ENCODE data around the gene LZTFL1. TPM values are rescaled to one million over a fixed set of nuclear protein-coding genes. Genes with fewer than 3 reads are reported as not detected.

Gene LZTFL1, protein sequence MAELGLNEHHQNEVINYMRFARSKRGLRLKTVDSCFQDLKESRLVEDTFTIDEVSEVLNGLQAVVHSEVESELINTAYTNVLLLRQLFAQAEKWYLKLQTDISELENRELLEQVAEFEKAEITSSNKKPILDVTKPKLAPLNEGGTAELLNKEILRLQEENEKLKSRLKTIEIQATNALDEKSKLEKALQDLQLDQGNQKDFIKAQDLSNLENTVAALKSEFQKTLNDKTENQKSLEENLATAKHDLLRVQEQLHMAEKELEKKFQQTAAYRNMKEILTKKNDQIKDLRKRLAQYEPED
- 8.9 TPM for total RNA-seq
- long read RNA-seq, partial matches to known transcripts, result 1 of 3 reads
- long read RNA-seq, other reads (novel, unspliced or antisense), result 0 of 3 reads

- ATAC-seq, result peak; percentile 95
Measured at GRCh38 chr3:45841757-45842491, at the start of gene LZTFL1. TSS of gene LZTFL1 (minus strand) at chr3:45842119. CDS start at chr3:45841991, 128 bp downstream.

DNA sequence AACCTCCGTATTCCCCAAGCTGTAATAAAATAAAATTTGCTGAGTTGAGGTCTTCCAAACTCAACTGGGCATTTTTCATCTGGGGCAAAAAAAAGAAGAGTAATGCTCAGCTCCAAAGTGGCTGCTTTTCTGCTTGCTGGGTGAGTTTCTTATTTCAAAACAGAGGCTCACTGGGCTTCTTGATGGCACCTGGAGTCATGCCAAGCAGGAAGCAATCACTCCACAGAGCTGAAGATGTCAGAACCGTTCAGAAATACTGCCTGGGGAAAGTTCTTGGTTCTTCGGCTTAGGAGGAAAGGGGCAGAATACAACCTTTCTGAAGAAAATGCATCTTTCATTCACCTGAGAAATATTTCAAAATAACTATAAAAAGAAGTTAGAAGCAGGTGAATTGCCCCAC lies 48.5 kb upstream of the LZTFL1 start:
- ATAC-seq (no peak), DNase-seq (ENCODE audit: missing footprints) (no peak)
- intact Hi-C loops (cut with DNase I), result no loop called here

More at GRCh38 chr3:45841757-45842491, at the start of gene LZTFL1:
- intact Hi-C loops (cut with DNase I), result loop anchor here (2.0 kb wide), 1 partner anchor 237 kb away; no protein-coding TSS in a partner anchor
- peak; percentile 91 for DNase-seq (ENCODE audit: missing footprints)

GRCh38 chr3:45889337-45889736 lies 47.4 kb upstream of the LZTFL1 start:
- ATAC-seq (no peak), DNase-seq (ENCODE audit: missing footprints) (no peak)
- intact Hi-C loops (cut with DNase I), result no loop called here

DNA sequence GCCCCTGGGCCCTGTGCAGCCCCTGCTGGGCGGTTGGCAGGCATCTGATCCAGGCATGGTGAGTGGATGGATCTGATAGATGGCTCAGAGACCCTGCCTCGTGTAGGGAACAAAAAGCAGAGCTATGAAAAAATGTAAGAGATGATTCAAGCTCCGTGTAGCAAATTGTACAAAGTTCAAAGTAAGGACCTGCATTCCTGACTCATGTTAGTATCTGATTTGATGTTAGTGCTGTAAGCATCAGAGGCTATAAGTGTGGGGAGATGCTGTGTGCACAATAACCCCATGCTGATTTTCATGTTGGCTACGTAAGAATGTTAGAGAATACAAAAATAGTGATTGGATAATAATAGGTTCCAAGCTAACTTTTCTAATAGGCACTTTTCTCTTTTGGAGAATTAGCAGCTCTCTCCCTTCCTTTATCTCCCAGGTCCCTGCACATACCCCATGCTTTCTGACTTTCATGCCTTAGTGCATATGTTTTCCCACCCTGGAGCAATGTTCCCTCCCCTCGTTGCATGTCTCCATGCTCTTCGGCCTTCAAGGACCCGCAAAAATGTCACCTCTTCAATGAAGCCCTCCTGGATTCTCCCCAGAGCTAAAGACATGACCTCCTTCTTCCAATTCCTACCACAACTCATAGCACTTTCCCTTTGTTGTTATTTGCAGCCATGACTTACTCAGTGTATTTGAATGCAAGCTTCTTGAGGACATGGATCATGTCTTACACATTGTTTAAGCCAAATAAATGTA lies 46.0 kb upstream of the LZTFL1 start:
- no peak for DNase-seq (ENCODE audit: missing footprints)
- no peak for ATAC-seq
- intact Hi-C loops (cut with DNase I), result no loop called here

DNA sequence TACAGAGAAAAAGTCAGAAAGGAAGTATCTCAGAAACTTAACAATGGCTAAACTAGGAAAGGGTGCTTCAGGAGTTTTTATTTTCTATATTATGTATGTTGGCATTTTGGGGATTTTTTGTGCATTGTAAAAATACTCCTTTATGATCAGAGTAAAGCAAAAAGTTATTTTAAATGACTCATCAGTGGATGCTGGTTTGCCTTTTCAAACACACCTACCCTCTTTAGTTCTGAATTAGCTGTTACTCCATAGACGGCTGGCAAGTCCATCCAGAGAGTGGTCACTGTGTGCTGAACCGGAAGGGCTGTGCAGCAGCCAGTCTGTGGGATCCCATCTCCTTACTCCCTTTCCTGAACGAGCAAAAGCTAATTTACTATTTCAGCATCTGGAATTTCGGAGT lies 45.4 kb upstream of the LZTFL1 start:
- no peak for ATAC-seq
- DNase-seq (ENCODE audit: missing footprints), result no peak
- intact Hi-C loops (cut with DNase I), result no loop called here

DNA sequence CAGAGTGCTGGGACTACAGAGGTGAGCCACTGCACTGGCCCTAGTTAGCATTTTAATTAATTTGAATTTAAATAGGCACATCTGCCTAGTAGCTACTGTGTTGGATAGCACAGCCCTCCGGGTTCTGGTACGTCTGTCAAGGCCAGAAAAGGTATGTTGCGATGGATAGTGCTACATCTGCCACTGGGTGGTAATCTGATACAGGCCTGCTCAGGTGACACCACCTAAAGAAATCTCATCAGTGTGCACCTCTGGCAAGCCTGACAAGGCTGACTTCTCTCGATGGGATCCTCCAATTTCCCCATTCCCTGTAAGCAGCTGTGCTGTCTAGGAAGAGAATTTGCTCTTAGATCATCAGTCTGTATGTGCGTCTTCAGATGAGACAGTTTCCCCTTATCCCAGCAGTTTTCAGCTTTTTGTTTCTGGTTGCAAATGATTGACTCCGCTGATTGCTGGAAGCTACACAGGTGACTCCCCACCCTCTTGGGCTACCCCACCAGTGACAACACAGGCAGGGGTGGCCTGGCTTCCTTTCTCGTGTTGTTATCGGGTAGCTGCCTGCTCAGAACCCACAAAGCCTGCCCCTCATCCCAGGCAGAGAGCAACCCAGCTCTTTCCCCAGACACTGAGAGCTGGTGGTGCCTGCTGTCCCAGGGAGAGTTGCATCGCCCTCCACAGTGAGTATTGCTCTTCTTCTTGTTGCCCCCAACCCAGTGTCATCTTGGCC lies 44.2 kb upstream of the LZTFL1 start, which contains the start of gene CCR9:
Gene CCR9, plus strand, starts transcription at position 565 of the 727 bp plus-strand sequence. CDS start 8,391 bp downstream, outside the sequence.
- intact Hi-C loops (cut with DNase I), result no loop called here
- ATAC-seq, result no peak
- DNase-seq (ENCODE audit: missing footprints), result no peak

DNA sequence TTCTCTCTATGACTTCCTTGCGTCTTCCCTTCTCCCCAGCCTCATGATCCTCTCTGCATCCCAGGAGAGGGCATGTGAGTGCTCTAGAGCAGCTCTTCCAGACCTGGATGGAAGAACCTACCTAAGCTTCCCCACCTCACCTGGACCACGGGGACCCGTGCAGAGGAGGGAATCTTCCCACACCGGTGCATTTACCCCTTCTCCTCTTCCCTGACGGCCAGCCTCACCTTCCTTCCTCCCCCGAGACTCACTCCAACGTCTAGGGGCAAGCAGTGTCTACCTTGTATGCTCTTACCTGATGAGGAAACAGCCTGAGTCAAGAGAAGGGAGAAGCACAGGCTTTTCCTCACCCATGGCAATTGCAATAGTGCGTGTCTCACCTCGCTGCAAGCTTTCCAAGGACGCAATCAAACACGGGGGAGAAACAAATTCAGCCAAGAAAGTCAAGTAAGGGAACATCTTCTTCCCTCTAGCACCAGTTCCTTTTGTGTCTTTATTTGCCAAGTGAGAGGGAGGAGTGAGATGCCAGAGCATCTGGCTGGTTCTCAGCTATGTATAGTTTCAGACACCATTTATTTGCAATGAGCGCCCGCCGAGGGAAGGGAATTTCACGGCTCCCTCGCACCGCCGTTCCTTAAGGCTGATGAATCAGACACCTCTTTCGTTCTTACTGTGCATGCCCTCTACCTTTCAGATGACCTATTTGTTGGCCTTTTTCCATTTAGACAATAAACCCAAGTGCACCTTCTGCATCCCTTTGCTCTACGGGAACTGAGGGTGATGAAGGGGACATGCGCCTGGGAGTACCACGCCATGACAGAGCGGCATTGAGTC lies 42.7 kb upstream of the LZTFL1 start:
- ATAC-seq (no peak), DNase-seq (ENCODE audit: missing footprints) (no peak)
- intact Hi-C loops (cut with DNase I), result no loop called here

DNA sequence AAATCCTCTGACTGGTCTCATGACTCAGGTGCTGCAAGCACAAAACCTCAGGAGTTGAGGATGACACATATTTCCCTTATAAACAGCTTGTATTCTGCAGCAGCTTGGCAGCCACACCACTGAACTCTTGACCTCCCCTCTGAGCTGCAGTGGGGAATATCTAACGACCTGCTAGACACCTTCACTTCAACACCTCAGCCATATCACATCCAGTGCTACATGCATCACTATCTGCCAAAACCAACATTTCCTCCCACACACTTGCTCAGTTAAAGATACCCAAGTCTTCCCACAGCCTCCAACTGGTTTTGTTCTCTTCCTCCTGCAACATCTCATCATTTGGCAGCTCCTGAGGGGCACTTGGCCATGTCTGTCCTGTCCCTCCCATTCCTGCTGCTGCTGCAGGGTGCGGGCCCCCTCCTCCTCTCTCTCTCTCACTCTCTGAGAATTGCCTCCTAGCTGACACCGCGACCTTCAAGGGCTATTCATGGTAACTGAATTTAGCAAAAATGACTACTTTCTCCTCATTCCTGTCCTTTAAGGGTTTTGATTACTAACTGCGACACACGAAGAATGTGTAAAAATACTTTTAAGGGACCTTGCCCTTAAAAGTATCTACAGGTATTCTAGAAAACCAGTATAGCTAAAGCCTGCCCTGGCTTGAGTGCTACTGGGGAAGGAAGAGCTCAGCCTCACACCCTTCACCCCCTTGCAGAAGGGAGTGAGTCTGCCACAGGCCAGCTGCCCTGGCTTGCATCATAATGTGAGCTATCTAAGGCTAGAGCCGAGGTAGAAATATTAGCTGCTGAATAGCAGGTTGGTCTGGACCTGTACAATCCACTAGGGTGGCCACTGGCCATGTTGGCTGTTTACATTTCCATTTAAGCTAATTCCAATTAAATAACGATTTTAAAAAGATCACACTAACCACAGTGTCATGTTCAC lies 39.4 kb upstream of the LZTFL1 start:
- intact Hi-C loops (cut with DNase I), result no loop called here
- DNase-seq (ENCODE audit: missing footprints), result no peak
- ATAC-seq, result peak; percentile 65

DNA sequence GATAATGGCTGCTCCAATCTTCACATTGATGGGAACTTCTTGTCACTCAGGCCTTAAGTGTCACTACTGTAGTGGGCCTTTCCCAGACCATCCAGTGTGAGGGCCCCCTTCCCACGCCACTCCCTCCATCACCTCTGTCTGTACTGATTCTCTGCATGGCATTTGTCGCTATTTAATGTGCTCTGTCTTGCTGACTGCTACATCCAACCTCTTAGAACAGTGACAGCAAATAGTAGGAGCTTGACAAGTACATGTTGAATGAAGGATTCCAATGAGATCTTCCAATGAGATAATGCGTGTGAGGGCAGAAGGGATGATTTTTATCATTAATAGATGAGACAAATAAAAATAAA lies 38.8 kb upstream of the LZTFL1 start:
- ATAC-seq (no peak), DNase-seq (ENCODE audit: missing footprints) (no peak)
- intact Hi-C loops (cut with DNase I), result no loop called here

DNA sequence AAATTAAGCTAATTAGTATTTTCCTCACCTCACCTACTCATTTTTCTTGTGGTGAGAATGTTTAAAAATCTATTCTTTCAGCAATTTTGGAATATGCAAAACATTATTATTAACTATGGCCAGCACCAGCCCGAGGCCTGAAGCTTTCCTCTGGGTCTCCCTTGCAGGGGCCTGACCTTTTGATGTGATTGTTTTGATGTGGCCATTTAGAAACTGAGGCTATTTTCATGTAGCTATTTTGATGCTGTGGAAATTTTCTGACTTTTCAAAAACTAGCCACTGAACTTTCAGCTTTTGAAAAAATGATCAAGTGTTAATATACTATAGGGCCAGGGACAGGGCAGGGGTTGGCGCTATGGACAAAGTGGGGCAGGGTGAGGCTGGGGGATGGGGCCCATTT lies 36.2 kb upstream of the LZTFL1 start:
- DNase-seq (ENCODE audit: missing footprints) (no peak), ATAC-seq (no peak)
- intact Hi-C loops (cut with DNase I), result no loop called here

DNA sequence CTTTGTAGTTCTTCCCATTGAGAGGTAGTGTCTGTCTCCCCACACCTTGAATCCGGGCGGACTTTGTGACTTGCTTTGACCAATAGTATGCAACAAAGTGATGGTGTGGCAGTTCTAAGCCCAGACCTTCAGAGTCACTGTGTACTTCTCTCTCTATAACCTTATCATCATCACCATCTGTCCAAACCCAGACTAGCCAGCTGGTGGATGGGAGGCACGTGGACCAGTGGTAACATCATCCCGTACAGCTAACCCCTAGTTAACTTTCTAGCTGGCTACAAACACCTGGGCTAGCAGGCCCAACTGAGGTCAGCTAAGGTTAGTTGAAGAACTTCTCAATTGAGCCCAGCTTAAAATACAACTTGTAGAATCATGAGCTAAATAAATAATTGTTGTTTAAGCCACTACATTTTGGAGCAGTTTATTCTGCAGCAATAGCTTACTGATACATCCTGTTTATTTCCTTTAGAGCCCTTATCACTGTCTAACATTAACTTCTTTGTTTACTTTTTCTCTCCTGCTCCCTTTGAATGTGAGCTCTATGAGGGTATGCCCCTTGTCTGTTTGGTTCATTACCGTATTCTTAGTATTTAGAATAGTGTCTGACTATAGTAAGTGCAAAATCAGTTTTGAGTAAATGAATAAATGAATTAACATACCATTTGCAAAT lies 32.9 kb upstream of the LZTFL1 start:
- ATAC-seq (no peak), DNase-seq (ENCODE audit: missing footprints) (no peak)
- intact Hi-C loops (cut with DNase I), result no loop called here

GRCh38 chr3:45873638-45874037 lies 31.7 kb upstream of the LZTFL1 start:
- intact Hi-C loops (cut with DNase I), result no loop called here
- no peak for ATAC-seq
- DNase-seq (ENCODE audit: missing footprints), result no peak

DNA sequence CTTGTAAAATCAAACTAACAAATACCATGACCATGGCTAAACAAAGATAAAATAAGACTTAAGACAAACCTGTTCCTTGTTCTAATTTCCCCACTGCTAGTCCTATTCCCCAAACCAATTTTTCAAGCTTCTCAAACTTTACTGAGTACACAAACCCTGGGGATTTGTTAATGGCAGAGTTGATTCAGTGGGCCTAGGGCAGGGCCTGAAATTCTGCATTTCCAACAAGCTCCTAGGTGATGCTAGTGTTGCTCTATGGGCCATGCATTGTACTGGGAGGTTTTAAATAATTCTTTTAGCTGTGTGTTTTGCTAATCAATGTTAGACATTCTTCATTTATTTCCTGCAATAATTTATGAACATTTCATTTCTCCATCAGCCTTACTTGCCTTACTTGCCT lies 31.1 kb upstream of the LZTFL1 start:
- intact Hi-C loops (cut with DNase I), result no loop called here
- no peak for DNase-seq (ENCODE audit: missing footprints)
- no peak for ATAC-seq

DNA sequence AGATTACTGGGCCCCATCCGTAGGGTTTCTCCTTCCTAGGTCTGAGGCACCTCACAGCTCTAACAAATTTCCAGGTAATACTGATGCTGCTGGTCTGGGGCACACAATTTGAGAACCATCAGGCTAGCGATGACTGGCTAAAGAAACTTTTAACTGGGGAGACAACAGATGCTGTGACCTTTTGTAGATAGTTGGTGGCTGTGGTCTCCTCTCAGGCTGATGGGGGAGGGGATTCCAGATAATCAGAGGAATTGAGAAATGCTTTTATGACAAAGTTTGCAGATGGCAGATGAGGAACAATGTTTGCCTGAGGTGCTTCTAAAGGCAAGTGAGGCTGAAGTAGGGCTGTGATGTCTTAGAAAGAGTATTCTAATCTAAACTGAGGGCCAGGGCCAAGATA lies 30.6 kb upstream of the LZTFL1 start:
- ATAC-seq (no peak), DNase-seq (ENCODE audit: missing footprints) (no peak)
- intact Hi-C loops (cut with DNase I), result no loop called here

- DNase-seq (ENCODE audit: missing footprints) (no peak), ATAC-seq (no peak)
- intact Hi-C loops (cut with DNase I), result no loop called here
Measured at GRCh38 chr3:45871780-45872179, 29.9 kb upstream of the LZTFL1 start.

DNA sequence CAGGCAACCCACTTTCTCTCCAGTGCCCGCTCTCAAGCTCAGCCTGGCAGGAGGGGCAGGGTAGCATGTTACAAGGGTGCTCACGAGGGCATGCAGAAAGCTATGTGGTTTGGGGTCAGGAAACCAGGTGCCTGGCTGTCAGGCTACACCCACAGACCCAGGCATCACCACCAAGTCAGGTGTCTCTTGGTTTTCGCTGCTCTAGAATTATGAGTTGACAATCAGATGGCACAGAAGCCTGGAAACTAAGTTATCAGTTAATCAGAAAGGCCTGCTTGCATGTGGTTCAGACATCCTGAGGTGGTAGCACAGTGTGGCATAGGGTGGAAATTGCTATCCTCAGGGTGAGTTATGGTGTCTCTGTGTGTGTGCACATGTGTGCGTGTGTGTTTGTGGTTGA lies 28.2 kb upstream of the LZTFL1 start:
- DNase-seq (ENCODE audit: missing footprints) (no peak), ATAC-seq (no peak)
- intact Hi-C loops (cut with DNase I), result no loop called here

GRCh38 chr3:45869638-45870037 lies 27.7 kb upstream of the LZTFL1 start:
- intact Hi-C loops (cut with DNase I), result no loop called here
- no peak for DNase-seq (ENCODE audit: missing footprints)
- no peak for ATAC-seq

Data from Right ventricle myocardium inferior (tissue), 1 donor.